Measurements from ENCODE around the gene PIAS2.

The PIAS2 gene

GRCh38 chr18:46843372-46843771 is 73.9 kb downstream of the PIAS2 start:
- no peaks in the 10 kb centered on the region for H3K79me1 ChIP-seq (ENCODE audit: low read length)
- H3K4me3 ChIP-seq (ENCODE audit: low read depth, low read length), result no peak overlapping the region
- no peaks in the 10 kb centered on the region for H3K36me3 ChIP-seq (ENCODE audit: control insufficient read depth in 1 of 2, insufficient read depth in 2 of 2, low read length in 2 of 2)
- H2AFZ ChIP-seq (ENCODE audit: insufficient read depth, low read length, poor library complexity), result no peak overlapping the region
- no CpG with 5 or more reads among the region's 1 CpG for WGBS (ENCODE audit: extremely low coverage, insufficient coverage, insufficient read length)
- H4K8ac ChIP-seq (ENCODE audit: low read depth, low read length), result no peak overlapping the region
- H4K12ac ChIP-seq (ENCODE audit: low read depth, low read length), result no peak overlapping the region
- no peak overlapping the region for H2BK12ac ChIP-seq (ENCODE audit: low read length)
- no peaks in the 10 kb centered on the region for H3K79me2 ChIP-seq (ENCODE audit: control insufficient read depth, insufficient read depth, low read length, poor library complexity)
- H3K14ac ChIP-seq (ENCODE audit: low read length), result no peak overlapping the region
- H2BK5ac ChIP-seq (ENCODE audit: low read depth, low read length, poor library complexity), result no peak overlapping the region
- DNase-seq, result no peak
- H3K27me3 ChIP-seq (ENCODE audit: insufficient read depth, low read length), result no peaks in the 10 kb centered on the region
- H3K9ac ChIP-seq (ENCODE audit: low read length), result no peak overlapping the region
- H3K4me1 ChIP-seq (ENCODE audit: control insufficient read depth in 1 of 2, insufficient read depth in 2 of 2, low read length in 2 of 2), result no peaks in the 10 kb centered on the region
- no peak overlapping the region for H2AK5ac ChIP-seq (ENCODE audit: low read length)
- H3K4ac ChIP-seq (ENCODE audit: low read depth, low read length), result no peak overlapping the region
- no peak overlapping the region for H3K18ac ChIP-seq (ENCODE audit: low read length)
- H2BK120ac ChIP-seq (ENCODE audit: insufficient read depth, low read length, poor library complexity), result no peak overlapping the region
- H3K9me3 ChIP-seq (ENCODE audit: insufficient read depth, low read depth, low read length), result no peaks in the 10 kb centered on the region
- no peak overlapping the region for H3K4me2 ChIP-seq (ENCODE audit: low read length)
- no peak overlapping the region for H3K23ac ChIP-seq (ENCODE audit: low read length)
- H4K91ac ChIP-seq (ENCODE audit: low read depth, low read length), result no peak overlapping the region
- no peak overlapping the region for H3K27ac ChIP-seq (ENCODE audit: low read depth, low read length)

GRCh38 chr18:46842583-46842982 is 74.7 kb downstream of the PIAS2 start:
- no peak overlapping the region for H2BK5ac ChIP-seq (ENCODE audit: low read depth, low read length, poor library complexity)
- no peaks in the 10 kb centered on the region for H3K79me1 ChIP-seq (ENCODE audit: low read length)
- no peak overlapping the region for H2AFZ ChIP-seq (ENCODE audit: insufficient read depth, low read length, poor library complexity)
- H2BK12ac ChIP-seq (ENCODE audit: low read length), result no peak overlapping the region
- no peak overlapping the region for H3K27ac ChIP-seq (ENCODE audit: low read depth, low read length)
- H3K4me3 ChIP-seq (ENCODE audit: low read depth, low read length), result no peak overlapping the region
- H3K79me2 ChIP-seq (ENCODE audit: control insufficient read depth, insufficient read depth, low read length, poor library complexity), result no peaks in the 10 kb centered on the region
- no peaks in the 10 kb centered on the region for H3K36me3 ChIP-seq (ENCODE audit: control insufficient read depth in 1 of 2, insufficient read depth in 2 of 2, low read length in 2 of 2)
- no peak overlapping the region for H3K18ac ChIP-seq (ENCODE audit: low read length)
- H4K12ac ChIP-seq (ENCODE audit: low read depth, low read length), result no peak overlapping the region
- H3K27me3 ChIP-seq (ENCODE audit: insufficient read depth, low read length), result no peaks in the 10 kb centered on the region
- DNase-seq, result no peak
- H2AK5ac ChIP-seq (ENCODE audit: low read length), result no peak overlapping the region
- H3K9me3 ChIP-seq (ENCODE audit: insufficient read depth, low read depth, low read length), result no peaks in the 10 kb centered on the region
- no peak overlapping the region for H3K4me2 ChIP-seq (ENCODE audit: low read length)
- H3K9ac ChIP-seq (ENCODE audit: low read length), result no peak overlapping the region
- no peak overlapping the region for H3K4ac ChIP-seq (ENCODE audit: low read depth, low read length)
- no peak overlapping the region for H4K91ac ChIP-seq (ENCODE audit: low read depth, low read length)
- H3K23ac ChIP-seq (ENCODE audit: low read length), result no peak overlapping the region
- no peaks in the 10 kb centered on the region for H3K4me1 ChIP-seq (ENCODE audit: control insufficient read depth in 1 of 2, insufficient read depth in 2 of 2, low read length in 2 of 2)
- H2BK120ac ChIP-seq (ENCODE audit: insufficient read depth, low read length, poor library complexity), result no peak overlapping the region
- H4K8ac ChIP-seq (ENCODE audit: low read depth, low read length), result no peak overlapping the region
- H3K14ac ChIP-seq (ENCODE audit: low read length), result no peak overlapping the region
- no CpG with 5 or more reads among the region's 5 CpGs for WGBS (ENCODE audit: extremely low coverage, insufficient coverage, insufficient read length)

GRCh38 chr18:46833899-46834298 is 83.4 kb downstream of the PIAS2 start:
- Histone ChIP-seq H3K4me2 (ENCODE audit: low read length) (no peak overlapping the region), H4K91ac (ENCODE audit: low read depth, low read length) (no peak overlapping the region), H2BK12ac (ENCODE audit: low read length) (no peak overlapping the region), H3K79me1 (ENCODE audit: low read length) (no peaks in the 10 kb centered on the region), H2BK120ac (ENCODE audit: insufficient read depth, low read length, poor library complexity) (no peak overlapping the region), H3K27me3 (ENCODE audit: insufficient read depth, low read length) (no peaks in the 10 kb centered on the region), H3K9ac (ENCODE audit: low read length) (no peak overlapping the region), H3K9me3 (ENCODE audit: insufficient read depth, low read depth, low read length) (no peaks in the 10 kb centered on the region), H3K14ac (ENCODE audit: low read length) (no peak overlapping the region), H4K8ac (ENCODE audit: low read depth, low read length) (no peak overlapping the region), H3K18ac (ENCODE audit: low read length) (no peak overlapping the region), H3K4me1 (ENCODE audit: control insufficient read depth in 1 of 2, insufficient read depth in 2 of 2, low read length in 2 of 2) (no peaks in the 10 kb centered on the region), H2BK5ac (ENCODE audit: low read depth, low read length, poor library complexity) (no peak overlapping the region), H3K4me3 (ENCODE audit: low read depth, low read length) (no peak overlapping the region), H2AFZ (ENCODE audit: insufficient read depth, low read length, poor library complexity) (no peak overlapping the region), H4K12ac (ENCODE audit: low read depth, low read length) (no peak overlapping the region), H3K79me2 (ENCODE audit: control insufficient read depth, insufficient read depth, low read length, poor library complexity) (no peaks in the 10 kb centered on the region), H3K27ac (ENCODE audit: low read depth, low read length) (no peak overlapping the region), H3K23ac (ENCODE audit: low read length) (no peak overlapping the region), H2AK5ac (ENCODE audit: low read length) (no peak overlapping the region), H3K36me3 (ENCODE audit: control insufficient read depth in 1 of 2, insufficient read depth in 2 of 2, low read length in 2 of 2) (no peaks in the 10 kb centered on the region), H3K4ac (ENCODE audit: low read depth, low read length) (no peak overlapping the region)
- no CpG with 5 or more reads among the region's 1 CpG for WGBS (ENCODE audit: extremely low coverage, insufficient coverage, insufficient read length)
- DNase-seq, result no peak

GRCh38 chr18:46832849-46833248 is 84.5 kb downstream of the PIAS2 start:
- DNase-seq, result no peak
- Histone ChIP-seq H4K12ac (ENCODE audit: low read depth, low read length) (no peak overlapping the region), H3K18ac (ENCODE audit: low read length) (no peak overlapping the region), H3K9me3 (ENCODE audit: insufficient read depth, low read depth, low read length) (no peaks in the 10 kb centered on the region), H3K27me3 (ENCODE audit: insufficient read depth, low read length) (no peaks in the 10 kb centered on the region), H3K79me1 (ENCODE audit: low read length) (no peaks in the 10 kb centered on the region), H2BK5ac (ENCODE audit: low read depth, low read length, poor library complexity) (no peak overlapping the region), H3K4ac (ENCODE audit: low read depth, low read length) (no peak overlapping the region), H4K91ac (ENCODE audit: low read depth, low read length) (no peak overlapping the region), H3K9ac (ENCODE audit: low read length) (no peak overlapping the region), H2BK12ac (ENCODE audit: low read length) (no peak overlapping the region), H4K8ac (ENCODE audit: low read depth, low read length) (no peak overlapping the region), H3K27ac (ENCODE audit: low read depth, low read length) (no peak overlapping the region), H2AFZ (ENCODE audit: insufficient read depth, low read length, poor library complexity) (no peak overlapping the region), H3K36me3 (ENCODE audit: control insufficient read depth in 1 of 2, insufficient read depth in 2 of 2, low read length in 2 of 2) (no peaks in the 10 kb centered on the region), H3K79me2 (ENCODE audit: control insufficient read depth, insufficient read depth, low read length, poor library complexity) (no peaks in the 10 kb centered on the region), H3K23ac (ENCODE audit: low read length) (no peak overlapping the region), H3K14ac (ENCODE audit: low read length) (no peak overlapping the region), H3K4me2 (ENCODE audit: low read length) (no peak overlapping the region), H2BK120ac (ENCODE audit: insufficient read depth, low read length, poor library complexity) (no peak overlapping the region), H3K4me1 (ENCODE audit: control insufficient read depth in 1 of 2, insufficient read depth in 2 of 2, low read length in 2 of 2) (no peaks in the 10 kb centered on the region), H3K4me3 (ENCODE audit: low read depth, low read length) (no peak overlapping the region), H2AK5ac (ENCODE audit: low read length) (no peak overlapping the region)
- WGBS (ENCODE audit: extremely low coverage, insufficient coverage, insufficient read length), result no CpG with 5 or more reads among the region's 2 CpGs
